HFFc6 (cell line): Measurements from ENCODE around the gene KCNIP1. TPM values are rescaled to one million over a fixed set of nuclear protein-coding genes. Genes with fewer than 3 reads are reported as not detected.

Source experiments
- DNase-seq: peaks from one replicate; pipeline ENCODE4 v3.0.0-alpha.2; 2018
- H3K27ac Mint-ChIP-seq: 2 replicates; pipeline ENCODE4 v1.8.0; 2020; ENCODE audit warnings: mild to moderate bottlenecking, mixed read lengths
- H3K27me3 Mint-ChIP-seq: 2 replicates; pipeline ENCODE4 v1.8.0; 2021; ENCODE audit warnings: mild to moderate bottlenecking, moderate library complexity, mixed read lengths; ENCODE audit not compliant: insufficient read depth
- H3K36me3 Mint-ChIP-seq: 2 replicates; pipeline ENCODE4 v1.8.0; 2021; ENCODE audit warnings: low read depth, mixed read lengths
- H3K4me1 Mint-ChIP-seq: 2 replicates; pipeline ENCODE4 v1.8.0; 2020; ENCODE audit warnings: low read depth, mixed read lengths
- H3K4me3 Mint-ChIP-seq: 2 replicates; pipeline ENCODE4 v1.8.0; 2020; ENCODE audit warnings: mild to moderate bottlenecking, moderate library complexity, mixed read lengths
- H3K9me3 Mint-ChIP-seq: 2 replicates; pipeline ENCODE4 v1.8.0; 2020; ENCODE audit warnings: mild to moderate bottlenecking, mixed read lengths
- CTCF ChIP-seq: fragments of 200-600 bp; sonication (generic); IDR thresholded peaks from 2 replicates; pipeline ENCODE4 v1.5.0; 2021; ENCODE audit warnings: antibody characterized with exemption, mild to moderate bottlenecking
- total RNA-seq, 6 experiments: library from RNA; stranded (reverse); fragmentation: NEBNext Ultra II Directional; extraction: Animal tissue kit (Norgen Biotek cat#: 25700); gene quantifications; 2 replicates in 1 of 6; 3 replicates in 5 of 6; pipeline ENCODE4 v1.2.3, GENCODE V29; 2021

The KCNIP1 gene
- total RNA-seq, 6 experiments from 2014 or later, result not detected

- Mint-ChIP-seq H3K36me3 (no peaks in the 10 kb centered on the region), H3K4me3 (no peak overlapping the region), H3K27ac (no peak overlapping the region), H3K4me1 (no peaks in the 10 kb centered on the region), H3K9me3 (peaks cover 4% of the 10 kb centered on the region; the same call in 1 of the 2 replicates), H3K27me3 (peaks cover 6% of the 10 kb centered on the region; the same call in 1 of the 2 replicates)
- TF ChIP-seq CTCF, result no peak
- no peak for DNase-seq
Observed at GRCh38 chr5:170527991-170528390, 24.2 kb downstream of the KCNIP1 start.

- Mint-ChIP-seq H3K36me3 (no peaks in the 10 kb centered on the region), H3K27me3 (peaks cover 5% of the 10 kb centered on the region; the same call in 1 of the 2 replicates), H3K4me1 (no peaks in the 10 kb centered on the region), H3K27ac (no peak overlapping the region), H3K4me3 (no peak overlapping the region), H3K9me3 (peaks cover 2% of the 10 kb centered on the region; the same call in 1 of the 2 replicates)
- TF ChIP-seq CTCF, result no peak
- DNase-seq, result no peak
Observed at GRCh38 chr5:170528976-170529375, 25.2 kb downstream of the KCNIP1 start.

- no peak overlapping the region for H3K4me3 Mint-ChIP-seq
Observed at GRCh38 chr5:170532935-170533334, 29.1 kb downstream of the KCNIP1 start.

DNA sequence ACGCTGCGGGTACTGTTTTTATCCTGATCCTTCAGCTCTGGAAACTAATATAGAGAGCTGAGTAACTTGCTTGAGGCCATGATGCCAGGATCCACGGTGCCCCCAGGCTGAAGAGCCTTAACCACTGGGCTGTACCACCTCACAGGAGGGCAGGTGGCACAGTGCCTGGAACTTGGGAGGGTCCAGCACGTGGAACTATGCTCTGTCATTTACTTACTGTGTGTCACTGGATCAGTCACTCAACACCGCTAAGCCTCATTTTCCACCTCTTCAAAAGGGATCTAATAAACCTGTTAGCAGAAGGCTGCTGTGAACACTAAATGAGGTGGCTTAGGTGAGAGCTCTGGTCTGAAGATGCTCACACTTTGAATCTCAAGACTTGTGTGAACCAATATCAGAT, 29.6 kb downstream of the KCNIP1 start:
- no peak for DNase-seq
- Mint-ChIP-seq H3K9me3 (peaks cover 8% of the 10 kb centered on the region), H3K4me3 (no peak overlapping the region), H3K4me1 (no peaks in the 10 kb centered on the region), H3K36me3 (no peaks in the 10 kb centered on the region), H3K27me3 (peaks cover 11% of the 10 kb centered on the region; the same call in 1 of the 2 replicates), H3K27ac (no peak overlapping the region)
- no peak for TF ChIP-seq CTCF

More at GRCh38 chr5:170532935-170533334, 29.1 kb downstream of the KCNIP1 start:
- H3K9me3 Mint-ChIP-seq, result peaks cover 8% of the 10 kb centered on the region
- no peaks in the 10 kb centered on the region for H3K36me3 Mint-ChIP-seq
- H3K27ac Mint-ChIP-seq, result no peak overlapping the region
- peaks cover 11% of the 10 kb centered on the region; the same call in 1 of the 2 replicates for H3K27me3 Mint-ChIP-seq
- TF ChIP-seq CTCF, result no peak
- no peaks in the 10 kb centered on the region for H3K4me1 Mint-ChIP-seq
- DNase-seq, result no peak

DNA sequence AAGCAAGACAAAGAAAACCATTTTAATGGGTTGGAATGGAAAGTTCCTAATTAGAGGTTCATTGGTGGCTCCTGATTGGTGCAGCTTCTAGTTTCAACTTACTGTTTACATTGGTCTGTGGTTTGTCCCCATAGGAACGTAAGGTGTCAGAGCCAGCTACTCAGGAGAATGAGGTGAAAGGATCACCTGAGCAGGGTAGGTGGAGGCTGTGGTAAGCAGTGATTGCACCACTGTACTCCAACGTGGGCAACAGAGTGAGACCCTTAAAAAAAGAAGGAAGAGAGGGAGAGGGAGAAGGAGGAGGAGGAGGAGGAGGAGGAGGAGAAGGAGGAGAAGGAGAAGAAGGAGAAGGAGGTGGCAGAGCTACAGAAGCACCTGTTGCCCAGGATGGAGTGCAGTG, 30.4 kb downstream of the KCNIP1 start:
- Mint-ChIP-seq H3K27ac (no peak overlapping the region), H3K4me3 (no peak overlapping the region), H3K36me3 (no peaks in the 10 kb centered on the region), H3K9me3 (peaks cover 8% of the 10 kb centered on the region), H3K27me3 (peaks cover 7% of the 10 kb centered on the region; the same call in 1 of the 2 replicates), H3K4me1 (no peaks in the 10 kb centered on the region)
- no peak for DNase-seq
- no peak for TF ChIP-seq CTCF

DNA sequence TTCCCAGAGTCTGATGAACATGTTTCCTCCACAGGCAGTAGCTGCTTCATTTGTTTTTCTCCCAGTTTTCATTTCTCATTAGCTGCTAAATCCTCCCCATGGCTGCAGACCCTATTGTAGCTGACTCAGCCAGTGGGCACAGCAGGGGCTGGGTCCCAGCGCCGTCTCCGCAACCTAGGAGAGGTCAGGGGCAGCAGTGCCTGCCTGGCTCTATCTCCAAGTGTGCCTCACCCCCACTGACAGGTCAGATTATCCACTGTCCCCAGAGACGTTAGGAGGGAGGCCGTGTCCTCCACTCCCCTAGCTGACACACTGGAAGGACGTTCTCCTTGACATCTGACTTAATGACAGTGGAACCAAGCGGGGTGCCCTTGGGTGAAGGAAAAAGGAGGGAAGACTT, 31.1 kb downstream of the KCNIP1 start:
- Mint-ChIP-seq H3K4me1 (no peaks in the 10 kb centered on the region), H3K36me3 (no peaks in the 10 kb centered on the region), H3K27ac (no peak overlapping the region), H3K27me3 (peaks cover 7% of the 10 kb centered on the region; the same call in 1 of the 2 replicates), H3K9me3 (peaks cover 8% of the 10 kb centered on the region), H3K4me3 (no peak overlapping the region)
- TF ChIP-seq CTCF, result no peak
- DNase-seq, result no peak
